Testis (tissue), 3 donors: Measurements from ENCODE around the gene SLC7A6OS. TPM values are rescaled to one million over a fixed set of nuclear protein-coding genes. Genes with fewer than 3 reads are reported as not detected.

Experiments
- DNase-seq: peaks from one replicate; pipeline ENCODE4 v3.0.0-alpha.2; 2019
- H3K27ac ChIP-seq, 2 donors: fragments of 200-600 bp; sonication (generic); one replicate each; pipeline ENCODE4 v1.5.1; 2019
- H3K27me3 ChIP-seq: fragments of 200-600 bp; sonication (generic); one replicate; pipeline ENCODE4 v1.5.1; 2019
- H3K36me3 ChIP-seq: fragments of 200-600 bp; sonication (generic); one replicate; pipeline ENCODE4 v1.5.1; 2017; ENCODE audit warnings: low read depth; ENCODE audit errors: missing control alignments
- H3K4me1 ChIP-seq: fragments of 200-600 bp; sonication (generic); one replicate; pipeline ENCODE4 v1.5.1; 2019
- H3K4me3 ChIP-seq, 2 donors: fragments of 200-600 bp; sonication (generic); one replicate each; pipeline ENCODE4 v1.5.1; 2017 to 2019
- H3K9me3 ChIP-seq: fragments of 200-600 bp; sonication (generic); one replicate; pipeline ENCODE4 v1.5.1; 2017
- CTCF ChIP-seq, 3 experiments: fragments of 450-650 bp in 2 of 3; fragments of 200-600 bp in 1 of 3; sonication (generic) in 1 of 3; IDR thresholded peaks; one replicate each; pipeline ENCODE4 v1.5.1; 2016 to 2019; ENCODE audit warnings: antibody characterized with exemption in 3 of 3, mild to moderate bottlenecking in 2 of 3, moderate library complexity in 1 of 3
- POLR2A ChIP-seq: fragments of 450-650 bp; IDR thresholded peaks from one replicate; pipeline ENCODE4 v1.6.1; 2017; ENCODE audit warnings: antibody characterized with exemption, mild to moderate bottlenecking, moderate library complexity
- WGBS, 2 donors: methylation state at CpG; one replicate each; pipeline ENCODE4 v1.1.5; 2018; 5-methylcytosine and 5-hydroxymethylcytosine counted together
- intact Hi-C: fragments of 100-400 bp; cut with DNase I; formaldehyde crosslinking; loops from one replicate; pipeline ENCODE4 v1.15.1; 2023; ENCODE audit warnings: low total_unique reads
- polyA plus RNA-seq: library from polyadenylated mRNA; stranded (reverse); fragments of 350-450 nt; fragmentation: Illumina TruSeq; extraction: RNeasy Lipid Tissue Mini Kit (QIAGEN cat#74804); gene quantifications from one replicate; pipeline ENCODE4 v1.2.3, GENCODE V29; 2014; ENCODE audit warnings: low read depth, low replicate concordance; ENCODE audit not compliant: insufficient read depth
- total RNA-seq, 2 donors: library from RNA; depleted of rRNA; stranded (reverse); fragments of >200 nt; gene quantifications; one replicate each; pipeline ENCODE4 v1.2.3, GENCODE V29; 2016

SLC7A6OS gene
- total and polyA plus RNA-seq, 3 donors from 2014 or later: 14.7 to 25.8 (median 24.3) TPM

GRCh38 chr16:68287276-68288251 is 23.2 kb downstream of the SLC7A6OS start:
- no peaks in the 10 kb centered on the region for H3K27me3 ChIP-seq
- WGBS, 2 donors: 84 to 90% methylated on average over 5 to 11 of the region's 11 CpGs
- no peaks in the 10 kb centered on the region for H3K36me3 ChIP-seq
- intact Hi-C loops: no loop called here
- peak; percentile 39 for DNase-seq
- no peak overlapping the region for H3K4me3 ChIP-seq
- no peak for TF ChIP-seq CTCF (IDR thresholded peaks at IDR 0.05)
- no peak for TF ChIP-seq POLR2A
- H3K9me3 ChIP-seq: no peaks in the 10 kb centered on the region
- H3K27ac ChIP-seq: peak overlapping the region in 1 of 2 donors; percentile 46
- peaks cover 40% of the 10 kb centered on the region for H3K4me1 ChIP-seq

- intact Hi-C loops: no loop called here
- no peaks in the 10 kb centered on the region for H3K9me3 ChIP-seq
- no peak for TF ChIP-seq POLR2A
- TF ChIP-seq CTCF (IDR thresholded peaks at IDR 0.05): no peak
- WGBS, 2 donors: 80 to 81% methylated on average over 12 of the region's 12 CpGs
- no peak overlapping the region for H3K4me3 ChIP-seq
- H3K27me3 ChIP-seq: no peaks in the 10 kb centered on the region
- peak overlapping the region in 1 of 2 donors; percentile 55 for H3K27ac ChIP-seq
- no peaks in the 10 kb centered on the region for H3K36me3 ChIP-seq
- no peak for DNase-seq
- peaks cover 51% of the 10 kb centered on the region for H3K4me1 ChIP-seq
Observed at GRCh38 chr16:68286153-68287074, 24.3 kb downstream of the SLC7A6OS start.

GRCh38 chr16:68285683-68286082 is 25.1 kb downstream of the SLC7A6OS start:
- no peaks in the 10 kb centered on the region for H3K27me3 ChIP-seq
- peak overlapping the region in 1 of 2 donors; percentile 90 for H3K27ac ChIP-seq
- H3K9me3 ChIP-seq: no peaks in the 10 kb centered on the region
- no peaks in the 10 kb centered on the region for H3K36me3 ChIP-seq
- no peak overlapping the region for H3K4me3 ChIP-seq
- 90% methylated on average over 3 of the region's 3 CpGs for WGBS, 2 donors
- TF ChIP-seq CTCF (IDR thresholded peaks at IDR 0.05) (no peak), POLR2A (no peak)
- intact Hi-C loops: no loop called here
- H3K4me1 ChIP-seq: peaks cover 51% of the 10 kb centered on the region
- DNase-seq: no peak

- peaks cover 51% of the 10 kb centered on the region for H3K4me1 ChIP-seq
- H3K36me3 ChIP-seq: no peaks in the 10 kb centered on the region
- no peaks in the 10 kb centered on the region for H3K27me3 ChIP-seq
- 71 to 80% methylated on average over 5 of the region's 5 CpGs for WGBS, 2 donors
- DNase-seq: no peak
- no peak overlapping the region for H3K4me3 ChIP-seq
- intact Hi-C loops: no loop called here
- TF ChIP-seq POLR2A (no peak), CTCF (IDR thresholded peaks at IDR 0.05) (no peak)
- no peaks in the 10 kb centered on the region for H3K9me3 ChIP-seq
- peak overlapping the region; percentile 39 to 90 for H3K27ac ChIP-seq
Observed at GRCh38 chr16:68284847-68285246, 25.9 kb downstream of the SLC7A6OS start.
